Suppressor macrophage (primary cell): ENCODE results near the gene TMC5.
"Not testable (repeated sequence)": the region's sequence is repeated elsewhere in the genome, so short reads cannot be mapped to it uniquely, and the experiment has no call there.

Source experiments
- DNase-seq, 4 experiments: peaks; one replicate each; pipeline ENCODE4 v3.0.0-alpha.2; 2020 to 2022

Gene TMC5

DNA sequence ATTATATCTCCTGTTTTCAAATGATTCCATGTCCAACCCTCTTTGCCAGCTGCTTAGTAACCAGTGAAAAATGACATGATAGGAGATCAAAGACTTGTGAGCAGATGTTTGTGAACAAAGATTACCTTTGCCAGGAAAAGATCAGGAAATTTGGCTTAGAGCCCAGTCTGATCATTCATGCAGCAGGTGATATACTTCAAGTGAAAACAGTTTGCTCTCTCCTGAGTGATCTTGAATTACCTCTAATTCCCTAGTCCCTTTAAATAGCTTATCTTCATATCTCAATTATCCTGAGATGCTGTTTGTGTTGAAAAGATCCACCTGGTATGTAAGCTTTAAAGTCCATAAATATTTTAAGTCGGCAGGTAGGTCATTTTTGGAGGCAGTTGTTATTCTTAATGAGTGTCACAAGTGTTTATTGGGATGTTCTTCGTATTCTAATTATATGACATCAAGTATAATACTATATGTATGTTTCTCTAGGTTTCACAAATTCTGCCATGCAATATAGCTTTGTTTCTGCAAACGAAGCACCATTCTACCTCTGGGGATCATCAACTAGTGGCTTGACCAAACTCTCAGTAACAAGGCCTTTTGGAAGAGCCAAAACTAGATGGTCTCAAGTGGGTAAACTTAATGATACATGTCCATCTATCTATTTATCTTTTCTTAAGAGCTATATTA lies 124.6 kb downstream of the TMC5 start:
- DNase-seq, result no peak

DNA sequence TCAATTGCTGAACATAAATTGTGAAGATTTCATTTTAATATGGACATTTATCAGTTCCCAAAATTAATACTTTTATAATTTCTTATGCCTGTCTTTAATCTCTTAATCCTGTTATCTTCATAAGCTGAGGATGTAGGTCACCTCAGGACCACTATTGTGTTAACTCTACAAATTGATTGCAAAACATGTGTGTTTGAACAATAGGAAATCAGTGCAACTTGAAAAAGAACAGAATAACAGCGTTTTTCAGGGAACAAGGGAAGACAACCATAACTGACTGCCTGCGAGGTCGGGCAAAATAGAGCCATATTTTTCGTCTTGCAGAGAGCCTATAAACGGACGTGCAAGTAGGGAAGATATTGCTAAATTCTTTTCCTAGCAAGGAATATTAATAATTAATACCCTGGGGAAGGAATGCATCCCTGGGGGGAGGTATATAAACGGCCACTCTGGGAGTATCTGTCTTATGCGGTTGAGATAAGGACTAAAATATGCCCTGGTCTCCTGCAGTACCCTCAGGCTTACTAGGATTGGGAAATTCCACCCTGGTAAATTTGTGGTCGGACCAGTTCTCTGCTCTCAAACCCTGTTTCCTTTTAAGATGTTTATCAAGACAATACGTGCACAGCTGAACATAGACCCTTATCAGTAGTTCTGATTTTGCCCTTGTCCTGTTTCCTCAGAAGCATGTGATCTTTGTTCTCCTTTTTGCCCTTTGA lies 125.8 kb downstream of the TMC5 start:
- DNase-seq, result not testable (repeated sequence)

DNA sequence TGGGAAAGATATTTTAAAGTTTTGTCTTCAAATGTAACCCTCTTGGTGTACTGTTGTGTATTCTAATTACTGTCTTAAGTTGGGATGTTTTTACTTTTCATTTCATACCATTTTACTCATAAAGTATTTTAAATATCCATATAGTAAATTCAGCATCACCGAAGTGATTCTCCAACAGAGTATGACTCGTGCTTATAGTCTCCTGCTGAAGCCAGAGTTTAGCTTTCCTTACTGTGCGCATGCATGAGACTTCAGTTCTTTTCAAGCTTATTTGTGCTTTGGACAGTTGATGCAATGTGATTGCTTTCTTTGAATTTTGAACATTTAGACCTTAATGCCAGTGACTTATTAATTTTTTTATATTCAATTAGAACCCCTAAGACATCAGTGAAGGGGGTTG lies 130.5 kb downstream of the TMC5 start:
- no peak for DNase-seq
